ENCODE data around the gene ELL.
A peak's percentile ranks its signal among the peaks of the same experiment; 100 is the strongest.

Gene ELL

GRCh38 chr19:18435178-18435841 lies 86.6 kb downstream of the ELL start:
- Histone ChIP-seq H2AFZ (ENCODE audit: low read depth, low read length) (no peak overlapping the region), H3K9me3 (ENCODE audit: control insufficient read depth, low read length) (no peaks in the 10 kb centered on the region), H3K23ac (ENCODE audit: low read length in 2 of 2) (no peak overlapping the region), H2BK15ac (ENCODE audit: low read depth, poor library complexity, severe bottlenecking) (no peak overlapping the region), H3K27ac (ENCODE audit: low read length, poor library complexity, severe bottlenecking) (no peak overlapping the region), H2BK12ac (ENCODE audit: low read length in 2 of 2) (peak overlapping the region in 1 of 2 experiments; percentile 24), H3K4ac (ENCODE audit: low read depth in 1 of 2, low read length in 2 of 2) (no peak overlapping the region), H3K18ac (ENCODE audit: low read depth in 1 of 2, low read length in 2 of 2) (no peak overlapping the region), H2BK120ac (ENCODE audit: low read depth, low read length) (no peak overlapping the region), H4K91ac (ENCODE audit: low read length) (peak overlapping the region; percentile 48), H3K27me3 (ENCODE audit: control insufficient read depth in 1 of 2, insufficient read depth in 1 of 2, low read length in 2 of 2) (no peaks in the 10 kb centered on the region), H3K9ac (ENCODE audit: low read length) (no peak overlapping the region), H3K36me3 (ENCODE audit: control insufficient read depth in 1 of 2, insufficient read depth in 2 of 2, low read depth in 1 of 2, low read length in 2 of 2) (peaks cover 16 to 51% of the 10 kb centered on the region in 2 experiments), H3K4me2 (ENCODE audit: low read length, poor library complexity, severe bottlenecking) (no peak overlapping the region), H3K79me1 (replicated peaks; ENCODE audit: low read length, poor library complexity, severe bottlenecking) (peaks cover 15% of the 10 kb centered on the region), H2BK5ac (ENCODE audit: low read depth, low read length, poor library complexity, severe bottlenecking) (no peak overlapping the region), H3K4me1 (ENCODE audit: control insufficient read depth, insufficient read depth, low read depth, low read length) (peaks cover 81% of the 10 kb centered on the region), H4K8ac (ENCODE audit: low read length) (no peak overlapping the region), H3K14ac (ENCODE audit: low read length in 2 of 2) (no peak overlapping the region), H3K4me3 (ENCODE audit: insufficient read depth in 1 of 2, low read depth in 1 of 2, low read length in 2 of 2) (no peak overlapping the region), H2AK5ac (ENCODE audit: low read length, severe bottlenecking) (no peak overlapping the region)
- 97% methylated on average over 49 of the region's 49 CpGs for WGBS
- no peak for DNase-seq

- no peak overlapping the region for H2BK5ac ChIP-seq (ENCODE audit: low read depth, low read length, poor library complexity, severe bottlenecking)
- H3K36me3 ChIP-seq (ENCODE audit: control insufficient read depth in 1 of 2, insufficient read depth in 2 of 2, low read depth in 1 of 2, low read length in 2 of 2): peaks cover 16 to 48% of the 10 kb centered on the region in 2 experiments
- H3K79me1 ChIP-seq (replicated peaks; ENCODE audit: low read length, poor library complexity, severe bottlenecking): peaks cover 19% of the 10 kb centered on the region
- peaks cover 81% of the 10 kb centered on the region for H3K4me1 ChIP-seq (ENCODE audit: control insufficient read depth, insufficient read depth, low read depth, low read length)
- H3K9me3 ChIP-seq (ENCODE audit: control insufficient read depth, low read length): no peaks in the 10 kb centered on the region
- no peak overlapping the region for H2AFZ ChIP-seq (ENCODE audit: low read depth, low read length)
- peak overlapping the region; percentile 35 for H2BK15ac ChIP-seq (ENCODE audit: low read depth, poor library complexity, severe bottlenecking)
- no peak overlapping the region for H3K4me3 ChIP-seq (ENCODE audit: insufficient read depth in 1 of 2, low read depth in 1 of 2, low read length in 2 of 2)
- no peak overlapping the region for H2BK120ac ChIP-seq (ENCODE audit: low read depth, low read length)
- no peaks in the 10 kb centered on the region for H3K27me3 ChIP-seq (ENCODE audit: control insufficient read depth in 1 of 2, insufficient read depth in 1 of 2, low read length in 2 of 2)
- H2BK12ac ChIP-seq (ENCODE audit: low read length in 2 of 2): peak overlapping the region in 1 of 2 experiments; percentile 24
- no peak for DNase-seq
- H2AK5ac ChIP-seq (ENCODE audit: low read length, severe bottlenecking): no peak overlapping the region
- H3K23ac ChIP-seq (ENCODE audit: low read length in 2 of 2): no peak overlapping the region
- no peak overlapping the region for H3K18ac ChIP-seq (ENCODE audit: low read depth in 1 of 2, low read length in 2 of 2)
- no peak overlapping the region for H3K9ac ChIP-seq (ENCODE audit: low read length)
- no peak overlapping the region for H3K14ac ChIP-seq (ENCODE audit: low read length in 2 of 2)
- no peak overlapping the region for H3K4ac ChIP-seq (ENCODE audit: low read depth in 1 of 2, low read length in 2 of 2)
- 95% methylated on average over 18 of the region's 21 CpGs for WGBS
- no peak overlapping the region for H4K91ac ChIP-seq (ENCODE audit: low read length)
- no peak overlapping the region for H4K8ac ChIP-seq (ENCODE audit: low read length)
- H3K4me2 ChIP-seq (ENCODE audit: low read length, poor library complexity, severe bottlenecking): no peak overlapping the region
- H3K27ac ChIP-seq (ENCODE audit: low read length, poor library complexity, severe bottlenecking): no peak overlapping the region
Measured at GRCh38 chr19:18434411-18435175, 87.3 kb downstream of the ELL start.

GRCh38 chr19:18433735-18434398 lies 88.0 kb downstream of the ELL start:
- Histone ChIP-seq H3K4ac (ENCODE audit: low read depth in 1 of 2, low read length in 2 of 2) (no peak overlapping the region), H2BK15ac (ENCODE audit: low read depth, poor library complexity, severe bottlenecking) (no peak overlapping the region), H3K27ac (ENCODE audit: low read length, poor library complexity, severe bottlenecking) (peak overlapping the region; percentile 3), H3K4me1 (ENCODE audit: control insufficient read depth, insufficient read depth, low read depth, low read length) (peaks cover 81% of the 10 kb centered on the region), H3K79me1 (replicated peaks; ENCODE audit: low read length, poor library complexity, severe bottlenecking) (peaks cover 19% of the 10 kb centered on the region), H3K23ac (ENCODE audit: low read length in 2 of 2) (no peak overlapping the region), H3K14ac (ENCODE audit: low read length in 2 of 2) (no peak overlapping the region), H3K18ac (ENCODE audit: low read depth in 1 of 2, low read length in 2 of 2) (peak overlapping the region; percentile 54 to 65), H3K36me3 (ENCODE audit: control insufficient read depth in 1 of 2, insufficient read depth in 2 of 2, low read depth in 1 of 2, low read length in 2 of 2) (peaks cover 16 to 48% of the 10 kb centered on the region in 2 experiments), H2BK5ac (ENCODE audit: low read depth, low read length, poor library complexity, severe bottlenecking) (no peak overlapping the region), H3K9ac (ENCODE audit: low read length) (no peak overlapping the region), H2AFZ (ENCODE audit: low read depth, low read length) (no peak overlapping the region), H2BK12ac (ENCODE audit: low read length in 2 of 2) (peak overlapping the region in 1 of 2 experiments; percentile 29), H2AK5ac (ENCODE audit: low read length, severe bottlenecking) (no peak overlapping the region), H3K4me2 (ENCODE audit: low read length, poor library complexity, severe bottlenecking) (peak overlapping the region; percentile 57), H3K9me3 (ENCODE audit: control insufficient read depth, low read length) (no peaks in the 10 kb centered on the region), H3K4me3 (ENCODE audit: insufficient read depth in 1 of 2, low read depth in 1 of 2, low read length in 2 of 2) (peak overlapping the region in 1 of 2 experiments; percentile 32), H4K91ac (ENCODE audit: low read length) (peak overlapping the region; percentile 46), H3K27me3 (ENCODE audit: control insufficient read depth in 1 of 2, insufficient read depth in 1 of 2, low read length in 2 of 2) (no peaks in the 10 kb centered on the region), H2BK120ac (ENCODE audit: low read depth, low read length) (peak overlapping the region; percentile 84), H4K8ac (ENCODE audit: low read length) (peak overlapping the region; percentile 86)
- 26% methylated on average over 24 of the region's 60 CpGs for WGBS
- no peak for DNase-seq
